Naive thymus-derived CD4-positive, alpha-beta T cell (primary cell): ENCODE results near the gene DAPP1. TPM values are rescaled to one million over a fixed set of nuclear protein-coding genes. Genes with fewer than 3 reads are reported as not detected.

Source experiments
- ATAC-seq: fragments of 150-1000 bp; cut with Tn5 transposase; 2 replicates; pipeline ENCODE4 v1.10.0; 2021; ENCODE audit warnings: mild to moderate bottlenecking, moderate library complexity
- CTCF ChIA-PET: fragments of 350-600 bp; sonication (Branson Sonifier 250); formaldehyde crosslinking; loops from one replicate; lab custom pipeline; 2021; ENCODE audit warnings: antibody characterized with exemption; lab: Charles Lee
- POLR2A ChIA-PET: fragments of 350-600 bp; sonication (Branson Sonifier 250); formaldehyde crosslinking; loops from one replicate; lab custom pipeline; 2021; ENCODE audit warnings: antibody characterized with exemption, inconsistent platforms; lab: Charles Lee
- DNase-seq, 9 donors: peaks; one replicate each; pipeline versions ENCODE4 v3.0.0 to v3.0.0-alpha.2; 2020 to 2022; ENCODE audit warnings: mixed read lengths in 1 of 9
- H3K27ac ChIP-seq: one replicate; pipeline ENCODE4 v1.7.0; 2013; ENCODE audit warnings: mild to moderate bottlenecking, low read depth, low read length, moderate library complexity
- H3K27me3 ChIP-seq, 2 donors: one replicate each; pipeline ENCODE4 v1.7.0; 2013; ENCODE audit warnings: low read length in 2 of 2, mild to moderate bottlenecking in 2 of 2, moderate library complexity in 2 of 2; ENCODE audit not compliant: control insufficient read depth in 2 of 2, insufficient read depth in 2 of 2
- H3K36me3 ChIP-seq, 3 experiments: 1 replicate in 2 of 3; 2 replicates in 1 of 3; pipeline ENCODE4 v1.7.0; 2013; ENCODE audit warnings: low read length in 3 of 3, mild to moderate bottlenecking in 3 of 3, moderate library complexity in 1 of 3; ENCODE audit not compliant: insufficient read depth in 3 of 3, control insufficient read depth in 2 of 3
- H3K4me1 ChIP-seq, 2 donors: one replicate each; pipeline ENCODE4 v1.7.0; 2013; ENCODE audit warnings: low read length in 2 of 2, mild to moderate bottlenecking in 2 of 2, moderate library complexity in 1 of 2; ENCODE audit not compliant: control insufficient read depth in 2 of 2, insufficient read depth in 2 of 2
- H3K4me3 ChIP-seq: 2 replicates; pipeline ENCODE4 v1.7.0; 2013; ENCODE audit warnings: mild to moderate bottlenecking, low read length
- H3K9me3 ChIP-seq, 3 experiments: 1 replicate in 2 of 3; 2 replicates in 1 of 3; pipeline ENCODE4 v1.7.0; 2013; ENCODE audit warnings: low read length in 3 of 3; ENCODE audit not compliant: control insufficient read depth in 2 of 3
- H3K27ac Mint-ChIP-seq, 9 donors: one replicate each; pipeline ENCODE4 v1.8.0; 2020 to 2022; ENCODE audit warnings: mixed read lengths in 9 of 9, mild to moderate bottlenecking in 8 of 9, moderate library complexity in 5 of 9, inconsistent platforms in 2 of 9
- H3K27me3 Mint-ChIP-seq, 5 donors: one replicate each; pipeline ENCODE4 v1.8.0; 2021 to 2022; ENCODE audit warnings: mixed read lengths in 5 of 5, mild to moderate bottlenecking in 1 of 5
- H3K36me3 Mint-ChIP-seq, 5 donors: one replicate each; pipeline ENCODE4 v1.8.0; 2020 to 2022; ENCODE audit warnings: mixed read lengths in 5 of 5, mild to moderate bottlenecking in 3 of 5, inconsistent platforms in 1 of 5
- H3K4me1 Mint-ChIP-seq, 7 donors: one replicate each; pipeline ENCODE4 v1.8.0; 2020 to 2022; ENCODE audit warnings: mixed read lengths in 7 of 7, mild to moderate bottlenecking in 3 of 7, inconsistent platforms in 1 of 7
- H3K4me3 Mint-ChIP-seq, 10 donors: one replicate each; pipeline ENCODE4 v1.8.0; 2020 to 2022; ENCODE audit warnings: mild to moderate bottlenecking in 10 of 10, mixed read lengths in 10 of 10, moderate library complexity in 6 of 10, inconsistent platforms in 2 of 10
- H3K9me3 Mint-ChIP-seq, 11 donors: one replicate each; pipeline ENCODE4 v1.8.0; 2020 to 2022; ENCODE audit warnings: mixed read lengths in 11 of 11, mild to moderate bottlenecking in 4 of 11, inconsistent platforms in 1 of 11, moderate library complexity in 1 of 11
- intact Hi-C, 2 donors: fragments of 100-400 bp; cut with micrococcal nuclease; formaldehyde crosslinking; loops; one replicate each; pipeline ENCODE4 v1.15.1; 2023
- polyA plus RNA-seq, 2 donors: library from polyadenylated mRNA; unstranded; fragments of 300-500 nt; fragmentation: Illumina TruSeq; gene quantifications; one replicate each; pipeline ENCODE4 v1.2.3, GENCODE V29; 2021
- total RNA-seq, 6 experiments: library from RNA in 5 of 6; stranded (reverse) in 5 of 6; gene quantifications; 1 replicate in 5 of 6; 2 replicates in 1 of 6; pipeline ENCODE4 v1.2.3 and lab custom pipeline; 2021 to 2026

DAPP1 gene
- total and polyA plus RNA-seq, 7 experiments from 2014 or later: 10.9 to 49.6 (median 20.7) TPM

GRCh38 chr4:99894161-99894997, 77.8 kb downstream of the DAPP1 start, which contains the start of gene LAMTOR3:
LAMTOR3 (minus strand) TSS chr4:99894427; CDS start chr4:99893963, 464 bp downstream.
- peaks cover 0 to 12% (median 5%) of the 10 kb centered on the region in 5 donors for H3K36me3 Mint-ChIP-seq
- H3K4me1 Mint-ChIP-seq: peaks cover 25 to 55% (median 52%) of the 10 kb centered on the region in 7 donors
- H3K9me3 ChIP-seq: no peaks in the 10 kb centered on the region
- no peaks in the 10 kb centered on the region for H3K27me3 Mint-ChIP-seq
- no peaks in the 10 kb centered on the region for H3K27me3 ChIP-seq
- H3K4me1 ChIP-seq: peaks cover 13 to 25% of the 10 kb centered on the region in 2 donors
- no peaks in the 10 kb centered on the region for H3K36me3 ChIP-seq
- no peaks in the 10 kb centered on the region for H3K9me3 Mint-ChIP-seq
- peak within 1 kb of the TSS; percentile 96 for H3K27ac ChIP-seq
- peak within 1 kb of the TSS; percentile 96 to 99 (median 98) for H3K4me3 Mint-ChIP-seq
- DNase-seq (peak; percentile 70 to 92 (median 89)), ATAC-seq (peak; percentile 98)
- H3K4me3 ChIP-seq: peak within 1 kb of the TSS; percentile 92
- peak within 1 kb of the TSS; percentile 96 to 99 (median 98) for H3K27ac Mint-ChIP-seq
- ChIA-PET CTCF (interaction anchor here (0.8 to 1.6 kb wide), 5 partner anchors 10 to 86 kb away, joined by 3 to 6 read pairs (median 4); partner anchors contain the start of gene DNAJB14), POLR2A (interaction anchor here (0.5 to 3.7 kb wide), 16 partner anchors 24 to 1751 kb away, joined by 3 to 80 read pairs (median 4); partner anchors contain the start of genes DAPP1, DNAJB14, EIF4E and H2AZ1)
- intact Hi-C loops: loop anchor here (1.0 to 10.0 kb wide), 15 partner anchors 40 to 1751 kb away; partner anchors contain the start of genes DAPP1 (in 2 of the 2), METAP1 (in 2 of the 2), ADH5 (in 1 of the 2) and DNAJB14 (in 1 of the 2)

GRCh38 chr4:99894998-99895397, 78.4 kb downstream of the DAPP1 start:
- H3K27ac ChIP-seq: peak overlapping the region; percentile 74
- H3K36me3 Mint-ChIP-seq: peaks cover 0 to 10% (median 3%) of the 10 kb centered on the region in 5 donors
- H3K4me3 Mint-ChIP-seq: peak overlapping the region in 9 of 10 donors; percentile 86 to 99 (median 97)
- ATAC-seq (no peak), DNase-seq (no peak)
- no peaks in the 10 kb centered on the region for H3K9me3 Mint-ChIP-seq
- peak overlapping the region; percentile 88 to 99 (median 96) for H3K27ac Mint-ChIP-seq
- H3K4me1 ChIP-seq: peaks cover 13 to 25% of the 10 kb centered on the region in 2 donors
- intact Hi-C loops: loop anchor here (1.0 to 10.0 kb wide), 15 partner anchors 40 to 1752 kb away; partner anchors contain the start of genes DAPP1 (in 2 of the 2), METAP1 (in 2 of the 2), ADH5 (in 1 of the 2) and DNAJB14 (in 1 of the 2)
- no peaks in the 10 kb centered on the region for H3K27me3 ChIP-seq
- ChIA-PET POLR2A (interaction anchor here (0.5 to 3.7 kb wide), 12 partner anchors 29 to 1752 kb away, joined by 3 to 80 read pairs (median 5); partner anchors contain the start of genes DAPP1, DNAJB14, EIF4E and H2AZ1), CTCF (interaction anchor here (1.1 to 1.6 kb wide), 2 partner anchors 10 to 84 kb away, joined by 4 to 6 read pairs; no protein-coding TSS in a partner anchor)
- no peaks in the 10 kb centered on the region for H3K27me3 Mint-ChIP-seq
- peaks cover 25 to 52% (median 49%) of the 10 kb centered on the region in 7 donors for H3K4me1 Mint-ChIP-seq
- H3K9me3 ChIP-seq: no peaks in the 10 kb centered on the region
- H3K36me3 ChIP-seq: no peaks in the 10 kb centered on the region
- no peak overlapping the region for H3K4me3 ChIP-seq

GRCh38 chr4:99915449-99915848, 98.8 kb downstream of the DAPP1 start:
- no peak for DNase-seq
- H3K4me1 Mint-ChIP-seq: peaks cover 11 to 27% (median 17%) of the 10 kb centered on the region in 7 donors
- H3K4me3 ChIP-seq: no peak overlapping the region
- H3K27ac Mint-ChIP-seq: peak overlapping the region in 5 of 9 donors; percentile 6 to 67 (median 12)
- peaks cover 0 to 13% (median 0%) of the 10 kb centered on the region in 3 experiments for H3K36me3 ChIP-seq
- no peaks in the 10 kb centered on the region for H3K27me3 ChIP-seq
- H3K9me3 ChIP-seq: peaks cover 0 to 4% (median 0%) of the 10 kb centered on the region in 3 experiments
- no peaks in the 10 kb centered on the region for H3K4me1 ChIP-seq
- CTCF ChIA-PET: no interaction called here
- no peaks in the 10 kb centered on the region for H3K27me3 Mint-ChIP-seq
- H3K4me3 Mint-ChIP-seq: no peak overlapping the region
- ATAC-seq: no peak
- peaks cover 0 to 13% (median 7%) of the 10 kb centered on the region in 11 donors for H3K9me3 Mint-ChIP-seq
- intact Hi-C loops: no loop called here
- H3K36me3 Mint-ChIP-seq: peaks cover 8 to 68% (median 57%) of the 10 kb centered on the region in 5 donors
- no peak overlapping the region for H3K27ac ChIP-seq
- POLR2A ChIA-PET: no interaction called here

- Mint-ChIP-seq H3K9me3 (peaks cover 0 to 13% (median 7%) of the 10 kb centered on the region in 11 donors), H3K27me3 (no peaks in the 10 kb centered on the region), H3K4me1 (peaks cover 15 to 46% (median 25%) of the 10 kb centered on the region in 7 donors), H3K4me3 (no peak overlapping the region), H3K27ac (peak overlapping the region in 5 of 9 donors; percentile 2 to 47 (median 17)), H3K36me3 (peaks cover 8 to 66% (median 61%) of the 10 kb centered on the region in 5 donors)
- peaks cover 0 to 13% (median 0%) of the 10 kb centered on the region in 3 experiments for H3K36me3 ChIP-seq
- no peak overlapping the region for H3K4me3 ChIP-seq
- peaks cover 0 to 4% (median 0%) of the 10 kb centered on the region in 3 experiments for H3K9me3 ChIP-seq
- intact Hi-C loops: no loop called here
- H3K27ac ChIP-seq: no peak overlapping the region
- DNase-seq: no peak
- peaks cover 0 to 4% of the 10 kb centered on the region in 2 donors for H3K4me1 ChIP-seq
- no peak for ATAC-seq
- ChIA-PET CTCF (no interaction called here), POLR2A (no interaction called here)
- H3K27me3 ChIP-seq: no peaks in the 10 kb centered on the region
These were observed 100.9 kb downstream of the DAPP1 start for GRCh38 chr4:99917575-99917974.

- Mint-ChIP-seq H3K27ac (peak overlapping the region in 1 of 9 donors; percentile 34), H3K4me1 (peaks cover 13 to 49% (median 24%) of the 10 kb centered on the region in 7 donors), H3K27me3 (no peaks in the 10 kb centered on the region), H3K4me3 (no peak overlapping the region), H3K36me3 (peaks cover 8 to 61% (median 56%) of the 10 kb centered on the region in 5 donors), H3K9me3 (peaks cover 0 to 13% (median 7%) of the 10 kb centered on the region in 11 donors)
- Histone ChIP-seq H3K27me3 (no peaks in the 10 kb centered on the region), H3K4me1 (peaks cover 0 to 4% of the 10 kb centered on the region in 2 donors), H3K36me3 (peaks cover 0 to 13% (median 0%) of the 10 kb centered on the region in 3 experiments), H3K9me3 (peaks cover 0 to 4% (median 0%) of the 10 kb centered on the region in 3 experiments), H3K4me3 (no peak overlapping the region), H3K27ac (no peak overlapping the region)
- no peak for ATAC-seq
- ChIA-PET POLR2A (no interaction called here), CTCF (no interaction called here)
- intact Hi-C loops: no loop called here
- DNase-seq: no peak
These were observed 102.0 kb downstream of the DAPP1 start for GRCh38 chr4:99918656-99919055.
